IMR-90 (cell line): Measurements from ENCODE around the gene SCRN2. TPM values are rescaled to one million over a fixed set of nuclear protein-coding genes. Genes with fewer than 3 reads are reported as not detected.

Experiments
- ATAC-seq: fragments of 200-7000 bp; cut with Tn5 transposase; 2 replicates; pipeline ENCODE4 v1.9.1; 2020; ENCODE audit warnings: low read depth, mild to moderate bottlenecking, moderate library complexity
- BruUV-seq: library from RNA; stranded (reverse); fragments of 400-500 nt; replicated peaks from 2 replicates; lab custom pipeline; 2021; lab: Mats Ljungman, UMichigan
- CTCF ChIA-PET: fragments of 300-600 bp; formaldehyde crosslinking; extraction: SDS; loops from one replicate; lab custom pipeline; 2021; ENCODE audit warnings: antibody characterized with exemption; lab: Yijun Ruan, JAX
- POLR2A ChIA-PET: fragments of 300-600 bp; sonication (Branson Sonifier 250); formaldehyde crosslinking; loops from one replicate; lab custom pipeline; 2022; ENCODE audit warnings: antibody characterized with exemption; ENCODE audit not compliant: unreplicated experiment; lab: Charles Lee
- DNase-seq: peaks from one replicate; pipeline ENCODE4 v3.0.0; 2013
- H2AFZ ChIP-seq: replicated peaks from 2 replicates; pipeline ENCODE3; 2013; ENCODE audit warnings: low read length, mild to moderate bottlenecking; ENCODE audit not compliant: poor library complexity
- H2AK5ac ChIP-seq: 2 replicates; pipeline ENCODE4 v1.6.1; 2013; ENCODE audit warnings: low read depth, low read length, inconsistent platforms
- H2AK9ac ChIP-seq: replicated peaks from 2 replicates; pipeline ENCODE3; 2013; ENCODE audit warnings: mild to moderate bottlenecking, low read depth, low read length, moderate library complexity; ENCODE audit not compliant: poor library complexity
- H2BK120ac ChIP-seq: 2 replicates; pipeline ENCODE4 v1.6.1; 2013; ENCODE audit warnings: low read depth, low read length, inconsistent platforms
- H2BK15ac ChIP-seq: 3 replicates; pipeline ENCODE4 v1.6.1; 2013; ENCODE audit warnings: low read depth, low read length, inconsistent platforms
- H2BK20ac ChIP-seq: 2 replicates; pipeline ENCODE4 v1.6.1; 2013; ENCODE audit warnings: low read depth, mild to moderate bottlenecking, inconsistent platforms, low read length, moderate library complexity
- H2BK5ac ChIP-seq: 2 replicates; pipeline ENCODE4 v1.6.1; 2013; ENCODE audit warnings: mild to moderate bottlenecking, low read depth, low read length, inconsistent platforms; ENCODE audit not compliant: poor library complexity, severe bottlenecking
- H3K14ac ChIP-seq: replicated peaks from 2 replicates; pipeline ENCODE4 v1.6.1; 2013; ENCODE audit warnings: low read depth, low read length, inconsistent platforms
- H3K18ac ChIP-seq: 2 replicates; pipeline ENCODE4 v1.6.1; 2013; ENCODE audit warnings: low read depth, low read length, control low read depth
- H3K23ac ChIP-seq: 2 replicates; pipeline ENCODE4 v1.6.1; 2013; ENCODE audit warnings: low read depth, low read length, inconsistent platforms
- H3K27ac ChIP-seq: 2 replicates; pipeline ENCODE4 v1.5.1; 2013; ENCODE audit warnings: mild to moderate bottlenecking, control low read depth, low read length; ENCODE audit not compliant: insufficient read depth
- H3K27me3 ChIP-seq: 2 replicates; pipeline ENCODE4 v1.6.1; 2013; ENCODE audit warnings: low read length; ENCODE audit not compliant: control insufficient read depth, insufficient read depth
- H3K36me3 ChIP-seq: 2 replicates; pipeline ENCODE4 v1.6.1; 2013; ENCODE audit warnings: low read length, mixed read lengths; ENCODE audit not compliant: control insufficient read depth, insufficient read depth
- H3K4ac ChIP-seq: 2 replicates; pipeline ENCODE4 v1.6.1; 2013; ENCODE audit warnings: low read depth, low read length, inconsistent platforms
- H3K4me1 ChIP-seq: 2 replicates; pipeline ENCODE4 v1.6.1; 2013; ENCODE audit warnings: low read length, mixed read lengths; ENCODE audit not compliant: control insufficient read depth, insufficient read depth
- H3K4me2 ChIP-seq: 2 replicates; pipeline ENCODE4 v1.6.1; 2013; ENCODE audit warnings: low read depth, mild to moderate bottlenecking, control low read depth, low read length, moderate library complexity
- H3K4me3 ChIP-seq: 2 replicates; pipeline ENCODE4 v1.5.1; 2013; ENCODE audit warnings: low read depth, mild to moderate bottlenecking, control low read depth, low read length, moderate library complexity; ENCODE audit not compliant: insufficient read depth
- H3K56ac ChIP-seq: 2 replicates; pipeline ENCODE4 v1.6.1; 2013; ENCODE audit warnings: low read length, inconsistent platforms; ENCODE audit not compliant: insufficient read depth; ENCODE audit errors: extremely low read depth
- H3K79me1 ChIP-seq, 2 experiments: 2 replicates each; pipeline ENCODE4 v1.6.1; 2013; ENCODE audit warnings: low read length in 2 of 2, inconsistent platforms in 1 of 2, low read depth in 1 of 2
- H3K9ac ChIP-seq: 2 replicates; pipeline ENCODE4 v1.6.1; 2013; ENCODE audit warnings: low read depth, low read length, control low read depth
- H3K9me1 ChIP-seq: 2 replicates; pipeline ENCODE4 v1.6.1; 2013; ENCODE audit warnings: low read length, inconsistent platforms; ENCODE audit not compliant: insufficient read depth
- H3K9me3 ChIP-seq: 2 replicates; pipeline ENCODE4 v1.6.1; 2013; ENCODE audit warnings: low read length; ENCODE audit not compliant: control insufficient read depth, insufficient read depth
- H4K20me1 ChIP-seq: 2 replicates; pipeline ENCODE4 v1.6.1; 2013; ENCODE audit warnings: low read length, inconsistent platforms; ENCODE audit not compliant: insufficient read depth
- H4K5ac ChIP-seq: 2 replicates; pipeline ENCODE4 v1.6.1; 2013; ENCODE audit warnings: mild to moderate bottlenecking, low read depth, low read length, control low read depth
- H4K8ac ChIP-seq, 2 experiments: 2 replicates each; pipeline ENCODE4 v1.6.1; 2013; ENCODE audit warnings: low read depth in 2 of 2, low read length in 2 of 2, control low read depth in 1 of 2, inconsistent platforms in 1 of 2
- H4K91ac ChIP-seq: 2 replicates; pipeline ENCODE4 v1.6.1; 2013; ENCODE audit warnings: low read depth, low read length, inconsistent platforms; ENCODE audit not compliant: insufficient read depth
- BHLHE40 ChIP-seq: fragments of 150-350 bp; IDR thresholded peaks from 2 replicates; pipeline ENCODE4 v1.6.1; 2016; ENCODE audit warnings: mild to moderate bottlenecking, low read depth, low read length
- CEBPB ChIP-seq: IDR thresholded peaks from 2 replicates; pipeline ENCODE4 v1.6.1; 2012; ENCODE audit warnings: low read depth, low read length, improper control_type of control experiment
- CHD1 ChIP-seq: IDR thresholded peaks from 2 replicates; pipeline ENCODE4 v1.6.1; 2012; ENCODE audit warnings: low read depth, low read length, improper control_type of control experiment
- CTCF ChIP-seq: conservative IDR thresholded peaks from 2 replicates; pipeline ENCODE4 v1.5.1; 2012; ENCODE audit warnings: mild to moderate bottlenecking, low read depth, low read length, improper control_type of control experiment
- MAZ ChIP-seq: IDR thresholded peaks from 2 replicates; pipeline ENCODE4 v1.6.1; 2012; ENCODE audit warnings: low read depth, mild to moderate bottlenecking, low read length, improper control_type of control experiment, moderate library complexity, borderline replicate concordance
- dilution Hi-C: fragments of 300-500 bp; cut with HindIII; formaldehyde crosslinking; loops from one replicate; pipeline ENCODE4 v1.14.3; 2018; ENCODE audit warnings: low sequenced_read_pairs; ENCODE audit not compliant: unreplicated experiment
- in situ Hi-C: fragments of 300-500 bp; cut with MboI; formaldehyde crosslinking; loops from 3 replicates; pipeline ENCODE4 v1.14.3; 2019; ENCODE audit warnings: low sequenced_read_pairs, inconsistent platforms, mixed read lengths
- intact Hi-C: fragments of 100-400 bp; cut with micrococcal nuclease; formaldehyde crosslinking; loops from 2 replicates; pipeline ENCODE4 v1.10.0; 2022
- polyA plus RNA-seq, 3 experiments: library from polyadenylated mRNA; depleted of rRNA; stranded (reverse); fragments of >200 nt; gene quantifications; 2 replicates each; pipeline ENCODE4 v1.2.3, GENCODE V29; 2012; ENCODE audit warnings: low replicate concordance in 1 of 3
- total RNA-seq: library from RNA; depleted of rRNA; stranded (reverse); fragments of >200 nt; gene quantifications from 2 replicates; pipeline ENCODE4 v1.2.3, GENCODE V29; 2012

The SCRN2 gene
- total and polyA plus RNA-seq, 2 of the 4 experiments (the other 2 are of a cell fraction), result 17.2 to 31.0 TPM

- POLR2A ChIA-PET, result no interaction called here
- dilution Hi-C loops, result no loop called here
- Histone ChIP-seq H3K9me3 (no peaks in the 10 kb centered on the region), H3K14ac (no peak overlapping the region), H2BK120ac (no peak overlapping the region), H2BK15ac (no peak overlapping the region), H3K27ac (no peak overlapping the region), H3K9ac (no peak overlapping the region), H3K56ac (no peak overlapping the region), H4K8ac (no peak overlapping the region), H2AFZ (no peak overlapping the region), H4K5ac (no peak overlapping the region), H3K4ac (no peak overlapping the region), H2BK20ac (no peak overlapping the region), H3K23ac (no peak overlapping the region), H3K18ac (no peak overlapping the region), H3K4me3 (no peak overlapping the region), H2BK5ac (no peak overlapping the region), H2AK5ac (no peak overlapping the region), H2AK9ac (no peak overlapping the region), H3K4me1 (no peaks in the 10 kb centered on the region), H3K79me1 (no peaks in the 10 kb centered on the region), H4K20me1 (no peaks in the 10 kb centered on the region), H4K91ac (no peak overlapping the region), H3K27me3 (peaks cover 56% of the 10 kb centered on the region), H3K9me1 (no peaks in the 10 kb centered on the region), H3K4me2 (no peak overlapping the region), H3K36me3 (no peaks in the 10 kb centered on the region)
- no peak for ATAC-seq
- DNase-seq, result no peak
- in situ Hi-C loops, result no loop called here
- intact Hi-C loops, result no loop called here
- CTCF ChIA-PET, result no interaction called here
- BruUV-seq, result no TSS peak
- TF ChIP-seq BHLHE40, result no peak
- TF ChIP-seq CHD1, result no peak
- no peak for TF ChIP-seq CTCF
- TF ChIP-seq MAZ, result no peak
- TF ChIP-seq CEBPB, result no peak
Observed at GRCh38 chr17:47856830-47857229, 15.8 kb upstream of the SCRN2 start.
